ENCODE data around the gene RALGPS2.

DNA sequence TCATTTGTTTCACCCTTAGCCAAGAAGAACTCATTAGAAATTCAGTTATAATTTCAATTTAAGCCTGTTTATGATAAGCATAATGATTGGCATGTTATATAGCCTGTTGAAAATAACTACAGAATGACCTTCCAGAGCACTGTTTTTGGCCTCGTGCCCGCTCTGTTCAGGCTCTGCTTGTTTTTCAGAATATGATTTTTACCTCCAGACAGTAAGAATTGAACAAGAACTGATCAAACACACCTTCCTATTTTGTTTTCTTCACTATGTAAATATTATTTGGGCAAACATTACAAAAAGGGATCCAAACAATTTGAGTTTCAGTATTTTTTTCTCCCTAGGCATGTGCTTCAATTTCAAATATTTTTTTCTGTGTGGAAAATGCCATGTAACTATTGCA is 193.9 kb downstream of the RALGPS2 start:
- TF ChIP-seq, protein P1, sequence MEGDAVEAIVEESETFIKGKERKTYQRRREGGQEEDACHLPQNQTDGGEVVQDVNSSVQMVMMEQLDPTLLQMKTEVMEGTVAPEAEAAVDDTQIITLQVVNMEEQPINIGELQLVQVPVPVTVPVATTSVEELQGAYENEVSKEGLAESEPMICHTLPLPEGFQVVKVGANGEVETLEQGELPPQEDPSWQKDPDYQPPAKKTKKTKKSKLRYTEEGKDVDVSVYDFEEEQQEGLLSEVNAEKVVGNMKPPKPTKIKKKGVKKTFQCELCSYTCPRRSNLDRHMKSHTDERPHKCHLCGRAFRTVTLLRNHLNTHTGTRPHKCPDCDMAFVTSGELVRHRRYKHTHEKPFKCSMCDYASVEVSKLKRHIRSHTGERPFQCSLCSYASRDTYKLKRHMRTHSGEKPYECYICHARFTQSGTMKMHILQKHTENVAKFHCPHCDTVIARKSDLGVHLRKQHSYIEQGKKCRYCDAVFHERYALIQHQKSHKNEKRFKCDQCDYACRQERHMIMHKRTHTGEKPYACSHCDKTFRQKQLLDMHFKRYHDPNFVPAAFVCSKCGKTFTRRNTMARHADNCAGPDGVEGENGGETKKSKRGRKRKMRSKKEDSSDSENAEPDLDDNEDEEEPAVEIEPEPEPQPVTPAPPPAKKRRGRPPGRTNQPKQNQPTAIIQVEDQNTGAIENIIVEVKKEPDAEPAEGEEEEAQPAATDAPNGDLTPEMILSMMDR (conservative IDR thresholded peaks at IDR 0.05; ENCODE audit: low read depth in 2 of 2), result no peak
- TF ChIP-seq POLR2AphosphoS5 (IDR thresholded peaks at IDR 0.05; ENCODE audit: low read depth), result no peak
- TF ChIP-seq EZH2 (IDR thresholded peaks at IDR 0.05; ENCODE audit: low read depth, unreplicated experiment), result no peak
- no peak for TF ChIP-seq EZH2phosphoT487 (IDR thresholded peaks at IDR 0.05; ENCODE audit: unreplicated experiment)
- TF ChIP-seq, protein P2, sequence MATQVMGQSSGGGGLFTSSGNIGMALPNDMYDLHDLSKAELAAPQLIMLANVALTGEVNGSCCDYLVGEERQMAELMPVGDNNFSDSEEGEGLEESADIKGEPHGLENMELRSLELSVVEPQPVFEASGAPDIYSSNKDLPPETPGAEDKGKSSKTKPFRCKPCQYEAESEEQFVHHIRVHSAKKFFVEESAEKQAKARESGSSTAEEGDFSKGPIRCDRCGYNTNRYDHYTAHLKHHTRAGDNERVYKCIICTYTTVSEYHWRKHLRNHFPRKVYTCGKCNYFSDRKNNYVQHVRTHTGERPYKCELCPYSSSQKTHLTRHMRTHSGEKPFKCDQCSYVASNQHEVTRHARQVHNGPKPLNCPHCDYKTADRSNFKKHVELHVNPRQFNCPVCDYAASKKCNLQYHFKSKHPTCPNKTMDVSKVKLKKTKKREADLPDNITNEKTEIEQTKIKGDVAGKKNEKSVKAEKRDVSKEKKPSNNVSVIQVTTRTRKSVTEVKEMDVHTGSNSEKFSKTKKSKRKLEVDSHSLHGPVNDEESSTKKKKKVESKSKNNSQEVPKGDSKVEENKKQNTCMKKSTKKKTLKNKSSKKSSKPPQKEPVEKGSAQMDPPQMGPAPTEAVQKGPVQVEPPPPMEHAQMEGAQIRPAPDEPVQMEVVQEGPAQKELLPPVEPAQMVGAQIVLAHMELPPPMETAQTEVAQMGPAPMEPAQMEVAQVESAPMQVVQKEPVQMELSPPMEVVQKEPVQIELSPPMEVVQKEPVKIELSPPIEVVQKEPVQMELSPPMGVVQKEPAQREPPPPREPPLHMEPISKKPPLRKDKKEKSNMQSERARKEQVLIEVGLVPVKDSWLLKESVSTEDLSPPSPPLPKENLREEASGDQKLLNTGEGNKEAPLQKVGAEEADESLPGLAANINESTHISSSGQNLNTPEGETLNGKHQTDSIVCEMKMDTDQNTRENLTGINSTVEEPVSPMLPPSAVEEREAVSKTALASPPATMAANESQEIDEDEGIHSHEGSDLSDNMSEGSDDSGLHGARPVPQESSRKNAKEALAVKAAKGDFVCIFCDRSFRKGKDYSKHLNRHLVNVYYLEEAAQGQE (IDR thresholded peaks at IDR 0.05; ENCODE audit: unreplicated experiment), result no peak
- no peak for TF ChIP-seq CREB1 (CRISPR knock-in tag; IDR thresholded peaks at IDR 0.05; ENCODE audit: low read depth)
- no peak for TF ChIP-seq JUNB (IDR thresholded peaks at IDR 0.05; ENCODE audit: unreplicated experiment)
- TF ChIP-seq ZNF331 (CRISPR knock-in tag; IDR thresholded peaks at IDR 0.05; ENCODE audit: low read depth), result no peak
- TF ChIP-seq, protein P3, sequence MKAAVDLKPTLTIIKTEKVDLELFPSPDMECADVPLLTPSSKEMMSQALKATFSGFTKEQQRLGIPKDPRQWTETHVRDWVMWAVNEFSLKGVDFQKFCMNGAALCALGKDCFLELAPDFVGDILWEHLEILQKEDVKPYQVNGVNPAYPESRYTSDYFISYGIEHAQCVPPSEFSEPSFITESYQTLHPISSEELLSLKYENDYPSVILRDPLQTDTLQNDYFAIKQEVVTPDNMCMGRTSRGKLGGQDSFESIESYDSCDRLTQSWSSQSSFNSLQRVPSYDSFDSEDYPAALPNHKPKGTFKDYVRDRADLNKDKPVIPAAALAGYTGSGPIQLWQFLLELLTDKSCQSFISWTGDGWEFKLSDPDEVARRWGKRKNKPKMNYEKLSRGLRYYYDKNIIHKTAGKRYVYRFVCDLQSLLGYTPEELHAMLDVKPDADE (IDR thresholded peaks at IDR 0.05), result no peak
- no peak for TF ChIP-seq STAT1 (IDR thresholded peaks at IDR 0.05; ENCODE audit: unreplicated experiment)
- TF ChIP-seq NANOG (IDR thresholded peaks at IDR 0.05; ENCODE audit: borderline replicate concordance), result no peak
- no peak for TF ChIP-seq ZNF114 (CRISPR knock-in tag; IDR thresholded peaks at IDR 0.05)

All from GM23338 (cell line).